ENCODE data around the gene PRTFDC1.

PRTFDC1 gene

GRCh38 chr10:24897326-24897926, 55.0 kb downstream of the PRTFDC1 start:
- Histone ChIP-seq H3K27me3 (ENCODE audit: control insufficient read depth in 1 of 2, insufficient read depth in 2 of 2, low read length in 2 of 2) (no peaks in the 10 kb centered on the region), H3K36me3 (ENCODE audit: control insufficient read depth in 1 of 2, insufficient read depth in 2 of 2, low read length in 2 of 2) (no peaks in the 10 kb centered on the region), H3K9me3 (ENCODE audit: control insufficient read depth in 1 of 2, low read length in 2 of 2) (no peaks in the 10 kb centered on the region), H3K4me1 (ENCODE audit: control insufficient read depth in 1 of 2, insufficient read depth in 2 of 2, low read length in 2 of 2) (peaks cover 14 to 16% of the 10 kb centered on the region in 2 donors), H3K27ac (ENCODE audit: low read depth, low read length) (no peak overlapping the region), H3K9ac (ENCODE audit: low read depth in 1 of 2, low read length in 2 of 2) (no peak overlapping the region), H3K4me3 (ENCODE audit: low read depth in 1 of 2, low read length in 2 of 2) (no peak overlapping the region)

- no peak overlapping the region for H3K27ac ChIP-seq (ENCODE audit: low read depth, low read length)
- H3K27me3 ChIP-seq (ENCODE audit: control insufficient read depth in 1 of 2, insufficient read depth in 2 of 2, low read length in 2 of 2): no peaks in the 10 kb centered on the region
- no peak overlapping the region for H3K4me3 ChIP-seq (ENCODE audit: low read depth in 1 of 2, low read length in 2 of 2)
- H3K36me3 ChIP-seq (ENCODE audit: control insufficient read depth in 1 of 2, insufficient read depth in 2 of 2, low read length in 2 of 2): no peaks in the 10 kb centered on the region
- no peaks in the 10 kb centered on the region for H3K4me1 ChIP-seq (ENCODE audit: control insufficient read depth in 1 of 2, insufficient read depth in 2 of 2, low read length in 2 of 2)
- no peaks in the 10 kb centered on the region for H3K9me3 ChIP-seq (ENCODE audit: control insufficient read depth in 1 of 2, low read length in 2 of 2)
- no peak overlapping the region for H3K9ac ChIP-seq (ENCODE audit: low read depth in 1 of 2, low read length in 2 of 2)
Measured at GRCh38 chr10:24894728-24895127, 57.7 kb downstream of the PRTFDC1 start.

GRCh38 chr10:24894309-24894708, 58.1 kb downstream of the PRTFDC1 start:
- no peaks in the 10 kb centered on the region for H3K27me3 ChIP-seq (ENCODE audit: control insufficient read depth in 1 of 2, insufficient read depth in 2 of 2, low read length in 2 of 2)
- no peak overlapping the region for H3K27ac ChIP-seq (ENCODE audit: low read depth, low read length)
- H3K36me3 ChIP-seq (ENCODE audit: control insufficient read depth in 1 of 2, insufficient read depth in 2 of 2, low read length in 2 of 2): no peaks in the 10 kb centered on the region
- H3K4me1 ChIP-seq (ENCODE audit: control insufficient read depth in 1 of 2, insufficient read depth in 2 of 2, low read length in 2 of 2): no peaks in the 10 kb centered on the region
- H3K4me3 ChIP-seq (ENCODE audit: low read depth in 1 of 2, low read length in 2 of 2): no peak overlapping the region
- H3K9me3 ChIP-seq (ENCODE audit: control insufficient read depth in 1 of 2, low read length in 2 of 2): no peaks in the 10 kb centered on the region
- no peak overlapping the region for H3K9ac ChIP-seq (ENCODE audit: low read depth in 1 of 2, low read length in 2 of 2)

GRCh38 chr10:24893127-24893526, 59.3 kb downstream of the PRTFDC1 start:
- Histone ChIP-seq H3K9ac (ENCODE audit: low read depth in 1 of 2, low read length in 2 of 2) (no peak overlapping the region), H3K36me3 (ENCODE audit: control insufficient read depth in 1 of 2, insufficient read depth in 2 of 2, low read length in 2 of 2) (no peaks in the 10 kb centered on the region), H3K4me1 (ENCODE audit: control insufficient read depth in 1 of 2, insufficient read depth in 2 of 2, low read length in 2 of 2) (no peaks in the 10 kb centered on the region), H3K27me3 (ENCODE audit: control insufficient read depth in 1 of 2, insufficient read depth in 2 of 2, low read length in 2 of 2) (no peaks in the 10 kb centered on the region), H3K9me3 (ENCODE audit: control insufficient read depth in 1 of 2, low read length in 2 of 2) (no peaks in the 10 kb centered on the region), H3K27ac (ENCODE audit: low read depth, low read length) (no peak overlapping the region), H3K4me3 (ENCODE audit: low read depth in 1 of 2, low read length in 2 of 2) (no peak overlapping the region)

- H3K36me3 ChIP-seq (ENCODE audit: control insufficient read depth in 1 of 2, insufficient read depth in 2 of 2, low read length in 2 of 2): no peaks in the 10 kb centered on the region
- H3K27ac ChIP-seq (ENCODE audit: low read depth, low read length): no peak overlapping the region
- no peaks in the 10 kb centered on the region for H3K27me3 ChIP-seq (ENCODE audit: control insufficient read depth in 1 of 2, insufficient read depth in 2 of 2, low read length in 2 of 2)
- H3K9me3 ChIP-seq (ENCODE audit: control insufficient read depth in 1 of 2, low read length in 2 of 2): no peaks in the 10 kb centered on the region
- no peak overlapping the region for H3K4me3 ChIP-seq (ENCODE audit: low read depth in 1 of 2, low read length in 2 of 2)
- H3K4me1 ChIP-seq (ENCODE audit: control insufficient read depth in 1 of 2, insufficient read depth in 2 of 2, low read length in 2 of 2): no peaks in the 10 kb centered on the region
- H3K9ac ChIP-seq (ENCODE audit: low read depth in 1 of 2, low read length in 2 of 2): no peak overlapping the region
Measured at GRCh38 chr10:24891823-24892222, 60.6 kb downstream of the PRTFDC1 start.

GRCh38 chr10:24889639-24890038, 62.8 kb downstream of the PRTFDC1 start:
- no peak overlapping the region for H3K9ac ChIP-seq (ENCODE audit: low read depth in 1 of 2, low read length in 2 of 2)
- H3K27me3 ChIP-seq (ENCODE audit: control insufficient read depth in 1 of 2, insufficient read depth in 2 of 2, low read length in 2 of 2): no peaks in the 10 kb centered on the region
- H3K4me3 ChIP-seq (ENCODE audit: low read depth in 1 of 2, low read length in 2 of 2): no peak overlapping the region
- no peaks in the 10 kb centered on the region for H3K36me3 ChIP-seq (ENCODE audit: control insufficient read depth in 1 of 2, insufficient read depth in 2 of 2, low read length in 2 of 2)
- peaks cover 0 to 6% of the 10 kb centered on the region in 2 donors for H3K4me1 ChIP-seq (ENCODE audit: control insufficient read depth in 1 of 2, insufficient read depth in 2 of 2, low read length in 2 of 2)
- no peaks in the 10 kb centered on the region for H3K9me3 ChIP-seq (ENCODE audit: control insufficient read depth in 1 of 2, low read length in 2 of 2)
- no peak overlapping the region for H3K27ac ChIP-seq (ENCODE audit: low read depth, low read length)

- Histone ChIP-seq H3K9ac (ENCODE audit: low read depth in 1 of 2, low read length in 2 of 2) (no peak overlapping the region), H3K4me1 (ENCODE audit: control insufficient read depth in 1 of 2, insufficient read depth in 2 of 2, low read length in 2 of 2) (peaks cover 0 to 6% of the 10 kb centered on the region in 2 donors), H3K4me3 (ENCODE audit: low read depth in 1 of 2, low read length in 2 of 2) (no peak overlapping the region), H3K27ac (ENCODE audit: low read depth, low read length) (no peak overlapping the region), H3K36me3 (ENCODE audit: control insufficient read depth in 1 of 2, insufficient read depth in 2 of 2, low read length in 2 of 2) (no peaks in the 10 kb centered on the region), H3K27me3 (ENCODE audit: control insufficient read depth in 1 of 2, insufficient read depth in 2 of 2, low read length in 2 of 2) (no peaks in the 10 kb centered on the region), H3K9me3 (ENCODE audit: control insufficient read depth in 1 of 2, low read length in 2 of 2) (no peaks in the 10 kb centered on the region)
Measured at GRCh38 chr10:24887855-24888231, 64.6 kb downstream of the PRTFDC1 start.

- H3K27me3 ChIP-seq (ENCODE audit: control insufficient read depth in 1 of 2, insufficient read depth in 2 of 2, low read length in 2 of 2): no peaks in the 10 kb centered on the region
- H3K9me3 ChIP-seq (ENCODE audit: control insufficient read depth in 1 of 2, low read length in 2 of 2): no peaks in the 10 kb centered on the region
- no peak overlapping the region for H3K27ac ChIP-seq (ENCODE audit: low read depth, low read length)
- H3K9ac ChIP-seq (ENCODE audit: low read depth in 1 of 2, low read length in 2 of 2): no peak overlapping the region
- no peak overlapping the region for H3K4me3 ChIP-seq (ENCODE audit: low read depth in 1 of 2, low read length in 2 of 2)
- peaks cover 0 to 6% of the 10 kb centered on the region in 2 donors for H3K4me1 ChIP-seq (ENCODE audit: control insufficient read depth in 1 of 2, insufficient read depth in 2 of 2, low read length in 2 of 2)
- no peaks in the 10 kb centered on the region for H3K36me3 ChIP-seq (ENCODE audit: control insufficient read depth in 1 of 2, insufficient read depth in 2 of 2, low read length in 2 of 2)
Measured at GRCh38 chr10:24886290-24886680, 66.1 kb downstream of the PRTFDC1 start.

GRCh38 chr10:24885551-24886289, 66.7 kb downstream of the PRTFDC1 start:
- Histone ChIP-seq H3K4me3 (ENCODE audit: low read depth in 1 of 2, low read length in 2 of 2) (no peak overlapping the region), H3K36me3 (ENCODE audit: control insufficient read depth in 1 of 2, insufficient read depth in 2 of 2, low read length in 2 of 2) (no peaks in the 10 kb centered on the region), H3K4me1 (ENCODE audit: control insufficient read depth in 1 of 2, insufficient read depth in 2 of 2, low read length in 2 of 2) (peaks cover 0 to 6% of the 10 kb centered on the region in 2 donors), H3K27me3 (ENCODE audit: control insufficient read depth in 1 of 2, insufficient read depth in 2 of 2, low read length in 2 of 2) (no peaks in the 10 kb centered on the region), H3K27ac (ENCODE audit: low read depth, low read length) (no peak overlapping the region), H3K9ac (ENCODE audit: low read depth in 1 of 2, low read length in 2 of 2) (no peak overlapping the region), H3K9me3 (ENCODE audit: control insufficient read depth in 1 of 2, low read length in 2 of 2) (no peaks in the 10 kb centered on the region)

GRCh38 chr10:24884793-24885192, 67.6 kb downstream of the PRTFDC1 start:
- Histone ChIP-seq H3K4me1 (ENCODE audit: control insufficient read depth in 1 of 2, insufficient read depth in 2 of 2, low read length in 2 of 2) (peaks cover 0 to 6% of the 10 kb centered on the region in 2 donors), H3K27ac (ENCODE audit: low read depth, low read length) (no peak overlapping the region), H3K36me3 (ENCODE audit: control insufficient read depth in 1 of 2, insufficient read depth in 2 of 2, low read length in 2 of 2) (no peaks in the 10 kb centered on the region), H3K4me3 (ENCODE audit: low read depth in 1 of 2, low read length in 2 of 2) (no peak overlapping the region), H3K9me3 (ENCODE audit: control insufficient read depth in 1 of 2, low read length in 2 of 2) (no peaks in the 10 kb centered on the region), H3K27me3 (ENCODE audit: control insufficient read depth in 1 of 2, insufficient read depth in 2 of 2, low read length in 2 of 2) (no peaks in the 10 kb centered on the region), H3K9ac (ENCODE audit: low read depth in 1 of 2, low read length in 2 of 2) (no peak overlapping the region)
